DOHH2 (cell line): Measurements from ENCODE around the gene TRIP10.
A peak's percentile ranks its signal among the peaks of the same experiment; 100 is the strongest.

Experiments
- H3F3A ChIP-seq: fragments of 200-600 bp; sonication (generic), shearing (Covaris generic); 2 replicates; pipeline ENCODE4 v1.6.0; 2016; ENCODE audit warnings: antibody characterized with exemption, mild to moderate bottlenecking; ENCODE audit not compliant: control insufficient read depth, insufficient read depth
- H3K27ac ChIP-seq: fragments of 200-600 bp; sonication (generic); 2 replicates; pipeline ENCODE4 v1.5.1; 2014; ENCODE audit warnings: low read depth, mild to moderate bottlenecking, low read length, moderate library complexity
- H3K27me3 ChIP-seq: fragments of 200-600 bp; sonication (generic); 2 replicates; pipeline ENCODE4 v1.6.1; 2014; ENCODE audit warnings: mild to moderate bottlenecking, low read length, mixed read lengths; ENCODE audit not compliant: control insufficient read depth
- H3K36me3 ChIP-seq: fragments of 200-600 bp; sonication (generic); 2 replicates; pipeline ENCODE4 v1.6.1; 2014; ENCODE audit warnings: mild to moderate bottlenecking, low read length, moderate library complexity, mixed read lengths; ENCODE audit not compliant: control insufficient read depth
- H3K4me1 ChIP-seq: fragments of 200-600 bp; sonication (generic); 2 replicates; pipeline ENCODE4 v1.6.1; 2014; ENCODE audit warnings: mild to moderate bottlenecking, low read length, mixed read lengths; ENCODE audit not compliant: control insufficient read depth
- H3K4me2 ChIP-seq: fragments of 200-600 bp; sonication (generic); 2 replicates; pipeline ENCODE4 v1.6.0; 2014; ENCODE audit warnings: mild to moderate bottlenecking, low read length, moderate library complexity
- H3K4me3 ChIP-seq: fragments of 200-600 bp; sonication (generic); 2 replicates; pipeline ENCODE4 v1.5.1; 2014; ENCODE audit warnings: mild to moderate bottlenecking, low read length, mixed read lengths
- H3K79me2 ChIP-seq: fragments of 200-600 bp; sonication (generic); 2 replicates; pipeline ENCODE4 v1.6.1; 2014; ENCODE audit warnings: mild to moderate bottlenecking, low read length, mixed read lengths; ENCODE audit not compliant: control insufficient read depth
- H3K9me2 ChIP-seq: fragments of 200-600 bp; sonication (generic); replicated peaks from 2 replicates; pipeline ENCODE4 v1.6.1; 2014; ENCODE audit warnings: mild to moderate bottlenecking, low read length, mixed read lengths; ENCODE audit not compliant: control insufficient read depth
- H3K9me3 ChIP-seq: fragments of 200-600 bp; sonication (generic); 2 replicates; pipeline ENCODE4 v1.6.1; 2014; ENCODE audit warnings: antibody characterized with exemption, low read length, mixed read lengths; ENCODE audit not compliant: control insufficient read depth, insufficient read depth
- H4K20me1 ChIP-seq: fragments of 200-600 bp; sonication (generic); 2 replicates; pipeline ENCODE4 v1.6.0; 2014; ENCODE audit warnings: low read depth, mild to moderate bottlenecking, antibody characterized with exemption, low read length, moderate library complexity; ENCODE audit not compliant: control insufficient read depth, insufficient read depth
- CTCF ChIP-seq: fragments of 200-600 bp; sonication (generic); IDR thresholded peaks from one replicate; pipeline ENCODE4 v1.5.1; 2014; ENCODE audit warnings: antibody characterized with exemption, mild to moderate bottlenecking, low read depth, low read length; ENCODE audit not compliant: poor library complexity, severe bottlenecking
- EZH2phosphoT487 ChIP-seq: fragments of 200-600 bp; sonication (generic); IDR thresholded peaks from 2 replicates; pipeline ENCODE4 v1.6.1; 2017; ENCODE audit warnings: borderline replicate concordance, mild to moderate bottlenecking, antibody characterized with exemption, low read length, moderate library complexity, mixed read lengths

TRIP10 gene

GRCh38 chr19:6800991-6801484, 61.6 kb downstream of the TRIP10 start:
- 0 out of 2 replicates have a peak, but pooled peaks cover 4% of the 10 kb centered on the region for H4K20me1 ChIP-seq
- peak overlapping the region; percentile 95 for H3K4me2 ChIP-seq
- H3K4me3 ChIP-seq: peak overlapping the region; percentile 77
- TF ChIP-seq CTCF (no peak), EZH2phosphoT487 (no peak)
- no peaks in the 10 kb centered on the region for H3K27me3 ChIP-seq
- H3K9me3 ChIP-seq: no peaks in the 10 kb centered on the region
- peaks cover 16% of the 10 kb centered on the region for H3F3A ChIP-seq
- peaks cover 67% of the 10 kb centered on the region for H3K4me1 ChIP-seq
- H3K27ac ChIP-seq: peak overlapping the region; percentile 94
- H3K36me3 ChIP-seq: peaks cover 14% of the 10 kb centered on the region
- H3K79me2 ChIP-seq: peaks cover 78% of the 10 kb centered on the region
- H3K9me2 ChIP-seq: no peaks in the 10 kb centered on the region
